CD4-positive, alpha-beta T cell treated with Interleukin-4 for 1 hour (primary cell): ENCODE measurements around the gene CARD9.
A peak's percentile ranks its signal among the peaks of the same experiment; 100 is the strongest.
"Not testable (repeated sequence)": the region's sequence is repeated elsewhere in the genome, so short reads cannot be mapped to it uniquely, and the experiment has no call there.

Experiments used
- DNase-seq, 2 donors: peaks; one replicate each; pipeline ENCODE4 v3.0.0-alpha.2; 2020 to 2022

CARD9 gene

GRCh38 chr9:136333045-136333444, 40.4 kb downstream of the CARD9 start:
- DNase-seq: no peak

GRCh38 chr9:136332482-136332983, 40.9 kb downstream of the CARD9 start:
- no peak for DNase-seq

- no peak for DNase-seq
Observed at GRCh38 chr9:136331556-136332481, 41.6 kb downstream of the CARD9 start.

- no peak for DNase-seq
Observed at GRCh38 chr9:136331030-136331429, 42.4 kb downstream of the CARD9 start.

- no peak for DNase-seq
Observed at GRCh38 chr9:136330406-136330990, 43.0 kb downstream of the CARD9 start.

GRCh38 chr9:136329636-136330405, 43.6 kb downstream of the CARD9 start:
- no peak for DNase-seq

GRCh38 chr9:136329211-136329627, 44.2 kb downstream of the CARD9 start:
- DNase-seq: no peak

GRCh38 chr9:136328622-136329041, 44.8 kb downstream of the CARD9 start:
- no peak for DNase-seq

GRCh38 chr9:136328011-136328621, 45.4 kb downstream of the CARD9 start:
- no peak for DNase-seq

GRCh38 chr9:136327304-136327974, 46.0 kb downstream of the CARD9 start, which contains the start of gene GPSM1:
Gene GPSM1 (plus strand): TSS chr9:136327539. CDS start chr9:136327696, 157 bp downstream.
- DNase-seq: peak; percentile 36 to 52

GRCh38 chr9:136326761-136327303, 46.6 kb downstream of the CARD9 start:
- no peak for DNase-seq

- DNase-seq: no peak
Observed at GRCh38 chr9:136326061-136326760, 47.3 kb downstream of the CARD9 start.

- no peak for DNase-seq
Observed at GRCh38 chr9:136325358-136325757, 48.1 kb downstream of the CARD9 start.

GRCh38 chr9:136324501-136325300, 48.8 kb downstream of the CARD9 start:
- DNase-seq: no peak

GRCh38 chr9:136323371-136323789, 50.1 kb downstream of the CARD9 start:
- no peak for DNase-seq

GRCh38 chr9:136322756-136323330, 50.6 kb downstream of the CARD9 start:
- DNase-seq: no peak

- no peak for DNase-seq
Observed at GRCh38 chr9:136321561-136321960, 51.9 kb downstream of the CARD9 start.

GRCh38 chr9:136320972-136321371, 52.5 kb downstream of the CARD9 start:
- not testable (repeated sequence) for DNase-seq

GRCh38 chr9:136319955-136320354, 53.5 kb downstream of the CARD9 start:
- DNase-seq: not testable (repeated sequence)

- not testable (repeated sequence) for DNase-seq
Observed at GRCh38 chr9:136319244-136319643, 54.2 kb downstream of the CARD9 start.
